HepG2 (cell line): ENCODE data around the gene HSD11B1. TPM values are rescaled to one million over a fixed set of nuclear protein-coding genes. Genes with fewer than 3 reads are reported as not detected.

Experiments used
- ATAC-seq: fragments of 200-7000 bp; cut with Tn5 transposase; 3 replicates; pipeline ENCODE4 v1.9.1; 2020; ENCODE audit warnings: mild to moderate bottlenecking, moderate library complexity
- BruUV-seq: library from RNA; stranded (reverse); fragments of 400-500 nt; replicated peaks from 2 replicates; lab custom pipeline; 2021; lab: Mats Ljungman, UMichigan
- CTCF ChIA-PET: fragments of 300-600 bp; formaldehyde crosslinking; extraction: SDS; loops from one replicate; lab custom pipeline; 2021; ENCODE audit warnings: low total read pairs, inconsistent platforms, low intra/inter-chr PET ratio; lab: Yijun Ruan, JAX
- POLR2A ChIA-PET: fragments of 350-600 bp; sonication (Branson Sonifier 250); formaldehyde crosslinking; loops from one replicate; lab custom pipeline; 2020; ENCODE audit warnings: antibody characterized with exemption, inconsistent platforms; lab: Yijun Ruan, JAX
- DNase-seq: peaks from one replicate; pipeline ENCODE4 v3.0.0-alpha.2; 2015; ENCODE audit warnings: low spot score
- FAIRE-seq: peaks from 3 replicates; lab custom pipeline; 2011; peaks lifted over from hg19 to GRCh38; lab: Jason Lieb, UNC
- H2AFZ ChIP-seq: one replicate; pipeline ENCODE4 v1.6.1; 2011; ENCODE audit warnings: low read length, inconsistent platforms
- H3K27ac ChIP-seq: fragments of 300-600 bp; 3 replicates; pipeline ENCODE4 v1.8.0; 2011; ENCODE audit warnings: mixed run types, mild to moderate bottlenecking, mixed read lengths, low read length, inconsistent platforms; ENCODE audit not compliant: insufficient read depth; ENCODE audit errors: extremely low read length
- H3K27me3 ChIP-seq, 2 experiments: fragments of 200-600 bp in 1 of 2; 2 replicates in 1 of 2; 3 replicates in 1 of 2; pipeline versions ENCODE4 v1.6.0 to v1.8.0; 2011; ENCODE audit warnings: low read length in 2 of 2, mild to moderate bottlenecking in 2 of 2, moderate library complexity in 2 of 2, inconsistent platforms in 1 of 2; ENCODE audit not compliant: insufficient read depth in 2 of 2, control insufficient read depth in 1 of 2
- H3K36me3 ChIP-seq, 2 experiments: fragments of 200-600 bp in 1 of 2; replicated peaks in 1 of 2; 2 replicates in 1 of 2; 3 replicates in 1 of 2; pipeline versions ENCODE4 v1.5.1 to v1.8.0; 2011; ENCODE audit warnings: low read length in 2 of 2, inconsistent platforms in 1 of 2; ENCODE audit not compliant: insufficient read depth in 2 of 2, control insufficient read depth in 1 of 2
- H3K4me1 ChIP-seq: 2 replicates; pipeline ENCODE4 v1.5.1; 2012; ENCODE audit warnings: low read length, inconsistent platforms; ENCODE audit not compliant: insufficient read depth
- H3K4me2 ChIP-seq: 2 replicates; pipeline ENCODE4 v1.6.0; 2011; ENCODE audit warnings: low read depth, low read length, inconsistent platforms
- H3K4me3 ChIP-seq, 3 experiments: fragments of 200-600 bp in 1 of 3; sonication (generic), shearing (Covaris generic) in 1 of 3; replicated peaks in 1 of 3; 2 replicates each; pipeline ENCODE4 v1.5.1; 2011 to 2016; ENCODE audit warnings: low read length in 3 of 3, inconsistent platforms in 2 of 3, low read depth in 2 of 3, mild to moderate bottlenecking in 2 of 3, control low read depth in 1 of 3, mixed read lengths in 1 of 3; ENCODE audit not compliant: insufficient read depth in 1 of 3
- H3K79me2 ChIP-seq: one replicate; pipeline ENCODE4 v1.6.1; 2011; ENCODE audit warnings: low read length, inconsistent platforms; ENCODE audit not compliant: insufficient read depth
- H3K9ac ChIP-seq: 2 replicates; pipeline ENCODE4 v1.6.0; 2011; ENCODE audit warnings: mild to moderate bottlenecking, low read depth, low read length, inconsistent platforms; ENCODE audit not compliant: insufficient read depth
- H3K9me3 ChIP-seq: 2 replicates; pipeline ENCODE4 v1.5.1; 2012; ENCODE audit warnings: mild to moderate bottlenecking, low read length
- H4K20me1 ChIP-seq: 2 replicates; pipeline ENCODE4 v1.6.0; 2011; ENCODE audit warnings: inconsistent platforms, mild to moderate bottlenecking, low read length, moderate library complexity; ENCODE audit not compliant: insufficient read depth
- HNRNPH1 ChIP-seq: fragments of 200-400 bp; formaldehyde crosslinking; optimal IDR thresholded peaks from 2 replicates; pipeline ENCODE3; 2017; ENCODE audit warnings: mild to moderate bottlenecking, low read depth, low read length
- HNRNPLL ChIP-seq: fragments of 200-400 bp; formaldehyde crosslinking; IDR thresholded peaks from 2 replicates; pipeline ENCODE4 v1.6.1; 2017; ENCODE audit warnings: mild to moderate bottlenecking, low read depth, low read length; ENCODE audit not compliant: poor library complexity, severe bottlenecking
- PTBP1 ChIP-seq: fragments of 200-400 bp; formaldehyde crosslinking; IDR thresholded peaks from 2 replicates; pipeline ENCODE4 v1.6.1; 2018; ENCODE audit warnings: low read length, low read depth; ENCODE audit not compliant: poor library complexity, severe bottlenecking
- YEATS2 ChIP-seq: sonication (generic); formaldehyde crosslinking; IDR thresholded peaks from 2 replicates; pipeline ENCODE4 v1.4.0; 2020; ENCODE audit warnings: missing genetic modification reagents, borderline replicate concordance
- ZBTB37 ChIP-seq: sonication (generic); formaldehyde crosslinking; IDR thresholded peaks from 2 replicates; pipeline ENCODE4 v1.4.0; 2020; ENCODE audit warnings: mild to moderate bottlenecking, missing genetic modification reagents
- ZNF609 ChIP-seq: sonication (generic); formaldehyde crosslinking; IDR thresholded peaks from 2 replicates; pipeline ENCODE4 v1.4.0; 2020; ENCODE audit warnings: mild to moderate bottlenecking, missing genetic modification reagents, borderline replicate concordance
- ZNF879 ChIP-seq: sonication (generic); formaldehyde crosslinking; IDR thresholded peaks from 2 replicates; pipeline ENCODE4 v1.8.1; 2023; ENCODE audit warnings: missing genetic modification reagents
- WGBS: methylation state at CpG from one replicate; pipeline ENCODE4 v1.1.6; 2017; ENCODE audit warnings: low lambda C conversion rate; 5-methylcytosine and 5-hydroxymethylcytosine counted together
- in situ Hi-C: cut with HindIII; loops from 2 replicates; pipeline ENCODE4 v1.10.0; 2017; ENCODE audit warnings: low pct_unique_long_range_greater_than_20kb; ENCODE audit not compliant: extremely low pct_ligation_motif_present
- intact Hi-C: fragments of 100-400 bp; cut with micrococcal nuclease; formaldehyde crosslinking; loops from one replicate; pipeline ENCODE4 v1.10.0; 2022; ENCODE audit not compliant: unreplicated experiment
- polyA plus RNA-seq, 8 experiments: library from polyadenylated mRNA; depleted of rRNA in 3 of 8; stranded (reverse) in 7 of 8; unstranded in 1 of 8; fragments of >200 nt; fragmentation: Illumina TruSeq in 4 of 8; extraction: Trizol in 4 of 8; gene quantifications; 2 replicates each; pipeline versions ENCODE4 v1.2.1 to v1.2.3, GENCODE V29; 2011 to 2016; ENCODE audit warnings: low read depth in 4 of 8, missing spikeins in 1 of 8, mixed read lengths in 1 of 8; ENCODE audit not compliant: insufficient read depth in 1 of 8
- total RNA-seq, 5 experiments: library from RNA; depleted of rRNA; stranded (reverse); fragments of >200 nt; fragmentation: Illumina TruSeq; extraction: Trizol; gene quantifications; 2 replicates each; pipeline ENCODE4 v1.2.3, GENCODE V29; 2016; ENCODE audit warnings: low read depth in 1 of 5
- TF ChIP-seq, protein P1 (sequence below): sonication (generic); formaldehyde crosslinking; IDR thresholded peaks from 2 replicates; pipeline ENCODE4 v1.5.0; 2020; ENCODE audit warnings: mild to moderate bottlenecking, missing genetic modification reagents
- TF ChIP-seq, protein P2 (sequence below): sonication (generic); formaldehyde crosslinking; IDR thresholded peaks from 2 replicates; pipeline ENCODE4 v1.4.0; 2020; ENCODE audit warnings: missing genetic modification reagents, borderline replicate concordance

The HSD11B1 gene
- total and polyA plus RNA-seq, 2 of the 13 experiments (the other 11 are each of a cell fraction or from before 2014, with no cell fraction given), result not detected

GRCh38 chr1:209774592-209774991 lies 69.9 kb downstream of the HSD11B1 start (continued):
- TF ChIP-seq, protein P1, sequence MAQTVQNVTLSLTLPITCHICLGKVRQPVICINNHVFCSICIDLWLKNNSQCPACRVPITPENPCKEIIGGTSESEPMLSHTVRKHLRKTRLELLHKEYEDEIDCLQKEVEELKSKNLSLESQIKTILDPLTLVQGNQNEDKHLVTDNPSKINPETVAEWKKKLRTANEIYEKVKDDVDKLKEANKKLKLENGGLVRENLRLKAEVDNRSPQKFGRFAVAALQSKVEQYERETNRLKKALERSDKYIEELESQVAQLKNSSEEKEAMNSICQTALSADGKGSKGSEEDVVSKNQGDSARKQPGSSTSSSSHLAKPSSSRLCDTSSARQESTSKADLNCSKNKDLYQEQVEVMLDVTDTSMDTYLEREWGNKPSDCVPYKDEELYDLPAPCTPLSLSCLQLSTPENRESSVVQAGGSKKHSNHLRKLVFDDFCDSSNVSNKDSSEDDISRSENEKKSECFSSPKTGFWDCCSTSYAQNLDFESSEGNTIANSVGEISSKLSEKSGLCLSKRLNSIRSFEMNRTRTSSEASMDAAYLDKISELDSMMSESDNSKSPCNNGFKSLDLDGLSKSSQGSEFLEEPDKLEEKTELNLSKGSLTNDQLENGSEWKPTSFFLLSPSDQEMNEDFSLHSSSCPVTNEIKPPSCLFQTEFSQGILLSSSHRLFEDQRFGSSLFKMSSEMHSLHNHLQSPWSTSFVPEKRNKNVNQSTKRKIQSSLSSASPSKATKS (CRISPR knock-in tag), result no peak
- no peak for TF ChIP-seq HNRNPLL
- no peak for TF ChIP-seq PTBP1
- TF ChIP-seq YEATS2 (CRISPR knock-in tag), result no peak

DNA sequence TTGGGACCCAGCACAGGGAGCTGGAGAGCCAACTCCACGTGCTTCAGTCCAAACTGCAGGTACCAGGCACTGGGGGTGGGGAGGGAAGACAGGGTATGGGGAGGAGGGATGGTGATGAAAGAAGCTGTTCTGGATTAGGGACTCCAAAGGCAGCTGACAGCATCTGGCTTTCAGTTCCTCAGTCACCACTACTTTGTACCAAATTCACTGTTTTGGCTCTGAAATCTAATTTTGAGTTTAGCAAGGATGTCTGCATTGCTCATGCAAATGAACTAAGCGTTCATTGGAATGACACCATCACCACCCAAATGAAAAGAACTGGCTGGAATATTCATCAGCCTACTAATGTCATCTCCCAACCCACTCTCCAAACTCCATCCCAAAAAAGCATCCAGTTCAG lies 71.0 kb downstream of the HSD11B1 start:
- H3K9ac ChIP-seq, result no peak overlapping the region
- no peak overlapping the region for H3K4me2 ChIP-seq
- DNase-seq, result no peak
- intact Hi-C loops, result no loop called here
- H3K36me3 ChIP-seq, result no peaks in the 10 kb centered on the region
- no peaks in the 10 kb centered on the region for H4K20me1 ChIP-seq
- no TSS peak for BruUV-seq
- H3K27me3 ChIP-seq, result no peaks in the 10 kb centered on the region
- peaks cover 8% of the 10 kb centered on the region; the same call in 1 of the 2 replicates for H3K9me3 ChIP-seq
- no peak overlapping the region for H2AFZ ChIP-seq
- in situ Hi-C loops, result no loop called here
- no peaks in the 10 kb centered on the region for H3K79me2 ChIP-seq
- CTCF ChIA-PET, result no interaction called here
- FAIRE-seq, result no peak
- no peaks in the 10 kb centered on the region for H3K4me1 ChIP-seq
- no peak overlapping the region for H3K27ac ChIP-seq
- WGBS, result 4% methylated on average over 2 of the region's 2 CpGs
- no peak for ATAC-seq
- H3K4me3 ChIP-seq, result no peak overlapping the region
- POLR2A ChIA-PET, result no interaction called here
- TF ChIP-seq ZNF879 (CRISPR knock-in tag), result no peak
- TF ChIP-seq ZBTB37 (CRISPR knock-in tag), result no peak
- TF ChIP-seq, protein P2, sequence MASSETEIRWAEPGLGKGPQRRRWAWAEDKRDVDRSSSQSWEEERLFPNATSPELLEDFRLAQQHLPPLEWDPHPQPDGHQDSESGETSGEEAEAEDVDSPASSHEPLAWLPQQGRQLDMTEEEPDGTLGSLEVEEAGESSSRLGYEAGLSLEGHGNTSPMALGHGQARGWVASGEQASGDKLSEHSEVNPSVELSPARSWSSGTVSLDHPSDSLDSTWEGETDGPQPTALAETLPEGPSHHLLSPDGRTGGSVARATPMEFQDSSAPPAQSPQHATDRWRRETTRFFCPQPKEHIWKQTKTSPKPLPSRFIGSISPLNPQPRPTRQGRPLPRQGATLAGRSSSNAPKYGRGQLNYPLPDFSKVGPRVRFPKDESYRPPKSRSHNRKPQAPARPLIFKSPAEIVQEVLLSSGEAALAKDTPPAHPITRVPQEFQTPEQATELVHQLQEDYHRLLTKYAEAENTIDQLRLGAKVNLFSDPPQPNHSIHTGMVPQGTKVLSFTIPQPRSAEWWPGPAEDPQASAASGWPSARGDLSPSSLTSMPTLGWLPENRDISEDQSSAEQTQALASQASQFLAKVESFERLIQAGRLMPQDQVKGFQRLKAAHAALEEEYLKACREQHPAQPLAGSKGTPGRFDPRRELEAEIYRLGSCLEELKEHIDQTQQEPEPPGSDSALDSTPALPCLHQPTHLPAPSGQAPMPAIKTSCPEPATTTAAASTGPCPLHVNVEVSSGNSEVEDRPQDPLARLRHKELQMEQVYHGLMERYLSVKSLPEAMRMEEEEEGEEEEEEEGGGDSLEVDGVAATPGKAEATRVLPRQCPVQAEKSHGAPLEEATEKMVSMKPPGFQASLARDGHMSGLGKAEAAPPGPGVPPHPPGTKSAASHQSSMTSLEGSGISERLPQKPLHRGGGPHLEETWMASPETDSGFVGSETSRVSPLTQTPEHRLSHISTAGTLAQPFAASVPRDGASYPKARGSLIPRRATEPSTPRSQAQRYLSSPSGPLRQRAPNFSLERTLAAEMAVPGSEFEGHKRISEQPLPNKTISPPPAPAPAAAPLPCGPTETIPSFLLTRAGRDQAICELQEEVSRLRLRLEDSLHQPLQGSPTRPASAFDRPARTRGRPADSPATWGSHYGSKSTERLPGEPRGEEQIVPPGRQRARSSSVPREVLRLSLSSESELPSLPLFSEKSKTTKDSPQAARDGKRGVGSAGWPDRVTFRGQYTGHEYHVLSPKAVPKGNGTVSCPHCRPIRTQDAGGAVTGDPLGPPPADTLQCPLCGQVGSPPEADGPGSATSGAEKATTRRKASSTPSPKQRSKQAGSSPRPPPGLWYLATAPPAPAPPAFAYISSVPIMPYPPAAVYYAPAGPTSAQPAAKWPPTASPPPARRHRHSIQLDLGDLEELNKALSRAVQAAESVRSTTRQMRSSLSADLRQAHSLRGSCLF, result no peak
- TF ChIP-seq ZNF609 (CRISPR knock-in tag), result no peak
- no peak for TF ChIP-seq HNRNPH1
